Activated CD4-positive, alpha-beta T cell treated with anti-CD3 and anti-CD28 coated beads, Interleukin-2, amount 50 U/mL, for 24 hours (primary cell): ENCODE data around the gene TTLL8.

ENCODE experiments used
- DNase-seq, 2 donors: peaks; one replicate each; pipeline ENCODE4 v3.0.0-alpha.2; 2020; ENCODE audit warnings: low read depth in 1 of 2, low spot score in 1 of 2

The TTLL8 gene

DNA sequence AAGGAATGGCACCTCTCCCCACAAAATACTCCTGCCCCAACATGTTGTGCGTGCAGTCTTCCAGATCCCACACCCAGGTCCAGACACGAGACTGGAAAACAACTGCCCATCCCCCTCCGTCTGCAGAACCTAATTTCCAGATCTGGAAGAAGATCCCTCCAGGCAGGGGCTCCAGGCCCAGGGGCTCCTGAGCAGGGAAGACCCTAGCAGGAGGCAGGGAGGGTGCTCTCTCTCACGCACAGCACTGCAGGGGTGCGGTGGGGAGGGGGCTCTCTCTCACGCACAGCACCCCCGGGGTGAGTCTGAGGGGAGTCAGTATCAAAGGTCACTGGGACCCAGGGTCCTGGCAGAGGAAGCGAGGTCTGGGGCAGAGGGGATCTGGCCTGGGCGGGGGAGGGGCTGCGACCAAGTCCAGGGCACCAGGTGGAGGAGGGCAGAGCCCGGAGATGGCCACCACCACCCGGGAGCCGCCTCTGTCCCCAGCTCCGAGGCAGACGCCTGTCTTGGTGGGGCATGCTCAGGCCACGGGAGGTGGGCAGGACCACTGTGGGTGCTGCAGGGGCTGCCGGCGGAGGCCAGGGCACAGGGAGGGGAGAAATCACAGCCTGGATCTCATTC lies 25.5 kb upstream of the TTLL8 start:
- no peak for DNase-seq

DNA sequence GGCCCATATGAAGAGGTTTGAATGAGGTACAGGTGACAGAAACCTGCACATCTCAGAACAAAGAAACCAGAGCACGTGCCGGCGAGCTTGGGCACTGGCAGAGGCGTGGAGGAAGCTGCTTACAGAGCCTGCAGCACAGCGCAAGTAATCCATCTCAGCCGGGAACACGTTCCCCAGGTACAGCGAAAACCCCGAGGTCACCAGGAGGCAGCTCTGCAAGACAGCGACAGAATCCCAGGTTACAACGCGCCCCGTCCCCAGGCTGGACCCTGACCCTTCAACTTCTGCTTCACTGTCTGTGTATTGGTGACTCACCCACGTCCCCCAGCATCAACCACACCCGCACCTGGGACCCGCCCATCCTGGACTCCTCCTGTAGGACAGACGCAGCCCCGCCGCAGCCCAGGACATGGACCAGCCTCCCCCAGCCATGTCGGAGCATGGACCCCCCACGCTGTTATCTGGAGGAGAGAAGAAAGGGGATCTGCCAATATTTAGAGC lies 24.9 kb upstream of the TTLL8 start:
- DNase-seq, result no peak

- DNase-seq, result no peak
These were observed 24.2 kb upstream of the TTLL8 start for GRCh38 chr22:50082197-50082715.

DNA sequence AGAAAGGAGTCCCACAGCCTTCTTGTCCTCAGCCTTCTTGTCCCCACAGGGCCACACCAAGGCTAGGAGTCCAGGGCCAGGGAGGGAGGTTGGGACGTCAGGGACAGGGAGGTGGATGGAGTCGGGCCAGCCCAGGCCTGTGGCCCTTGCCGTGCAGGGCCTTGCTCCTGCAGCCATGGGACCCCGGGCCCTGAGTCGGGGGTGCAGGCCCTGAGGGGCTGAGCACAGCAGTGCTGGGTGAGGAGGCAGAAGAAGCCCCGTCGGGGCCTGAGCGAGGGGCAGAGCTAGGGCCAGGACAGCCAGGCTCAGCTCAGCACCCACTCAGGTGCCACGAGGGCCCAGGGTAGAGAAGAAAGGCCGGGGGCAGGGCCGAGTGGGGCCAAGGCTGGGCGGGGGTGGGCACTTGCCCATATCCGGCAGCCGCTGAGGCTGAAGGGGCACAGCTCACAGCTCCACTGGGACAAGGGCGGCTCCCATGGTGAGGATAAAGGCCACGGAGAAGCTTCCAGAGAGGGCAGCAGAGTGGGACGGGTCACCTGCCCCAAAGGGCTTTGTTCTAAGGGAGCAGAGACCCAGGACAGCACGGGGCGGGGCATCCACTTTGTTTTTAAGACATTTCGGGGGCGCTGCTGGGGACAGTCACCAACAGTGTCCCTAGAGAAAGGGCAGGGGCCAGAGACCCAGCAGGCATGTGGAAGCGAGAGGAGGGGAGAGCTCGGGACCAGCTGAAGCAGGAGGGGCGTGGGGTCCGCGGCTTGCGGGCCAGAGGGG lies 23.5 kb upstream of the TTLL8 start:
- no peak for DNase-seq

GRCh38 chr22:50080077-50080465 lies 22.0 kb upstream of the TTLL8 start:
- no peak for DNase-seq

- DNase-seq, result no peak
These were observed 20.7 kb upstream of the TTLL8 start for GRCh38 chr22:50078761-50079160.

- DNase-seq, result no peak
These were observed 20.1 kb upstream of the TTLL8 start for GRCh38 chr22:50078246-50078645.

DNA sequence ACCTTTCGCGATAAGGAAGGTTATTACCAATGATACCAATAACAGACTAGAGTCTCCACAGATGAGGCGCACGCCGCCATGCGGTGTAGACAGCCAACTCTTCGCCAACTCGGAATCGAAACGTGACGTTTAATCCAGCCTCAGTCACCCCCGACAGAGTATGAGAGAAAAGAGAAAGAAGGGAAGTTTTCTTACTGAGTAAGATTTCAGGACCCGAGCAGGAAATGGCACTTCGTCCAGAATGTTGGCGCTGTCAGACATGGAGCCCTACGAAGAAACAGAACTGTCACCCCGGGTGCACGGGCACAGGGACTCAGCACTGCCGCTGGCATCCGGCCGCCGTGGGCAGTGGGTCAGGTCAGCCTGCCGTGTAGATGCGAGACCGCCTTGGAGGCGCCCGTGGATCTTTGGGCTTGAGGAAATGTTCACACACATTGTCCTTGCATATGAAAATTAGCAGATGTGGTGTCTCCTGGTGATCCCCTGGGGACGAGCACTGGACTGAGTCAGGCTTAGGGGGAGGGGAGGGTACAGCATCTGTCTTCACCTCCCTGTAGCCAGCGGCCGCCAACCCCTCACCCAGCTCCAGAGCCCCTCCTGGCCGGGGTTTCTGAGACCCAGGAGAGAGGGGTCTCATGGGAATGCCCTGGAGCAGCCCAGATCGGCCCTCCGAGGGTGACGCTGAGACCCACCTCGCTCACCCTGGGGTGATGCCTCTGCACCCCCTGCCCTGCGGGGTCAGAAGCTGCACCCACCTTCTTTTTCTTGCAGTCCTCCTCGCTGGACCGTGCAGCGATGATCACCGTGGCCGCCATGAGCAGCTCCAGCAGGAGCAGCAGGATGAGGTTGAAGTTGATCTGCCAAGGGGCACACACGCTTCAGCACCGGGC lies 18.8 kb upstream of the TTLL8 start:
- no peak for DNase-seq

DNA sequence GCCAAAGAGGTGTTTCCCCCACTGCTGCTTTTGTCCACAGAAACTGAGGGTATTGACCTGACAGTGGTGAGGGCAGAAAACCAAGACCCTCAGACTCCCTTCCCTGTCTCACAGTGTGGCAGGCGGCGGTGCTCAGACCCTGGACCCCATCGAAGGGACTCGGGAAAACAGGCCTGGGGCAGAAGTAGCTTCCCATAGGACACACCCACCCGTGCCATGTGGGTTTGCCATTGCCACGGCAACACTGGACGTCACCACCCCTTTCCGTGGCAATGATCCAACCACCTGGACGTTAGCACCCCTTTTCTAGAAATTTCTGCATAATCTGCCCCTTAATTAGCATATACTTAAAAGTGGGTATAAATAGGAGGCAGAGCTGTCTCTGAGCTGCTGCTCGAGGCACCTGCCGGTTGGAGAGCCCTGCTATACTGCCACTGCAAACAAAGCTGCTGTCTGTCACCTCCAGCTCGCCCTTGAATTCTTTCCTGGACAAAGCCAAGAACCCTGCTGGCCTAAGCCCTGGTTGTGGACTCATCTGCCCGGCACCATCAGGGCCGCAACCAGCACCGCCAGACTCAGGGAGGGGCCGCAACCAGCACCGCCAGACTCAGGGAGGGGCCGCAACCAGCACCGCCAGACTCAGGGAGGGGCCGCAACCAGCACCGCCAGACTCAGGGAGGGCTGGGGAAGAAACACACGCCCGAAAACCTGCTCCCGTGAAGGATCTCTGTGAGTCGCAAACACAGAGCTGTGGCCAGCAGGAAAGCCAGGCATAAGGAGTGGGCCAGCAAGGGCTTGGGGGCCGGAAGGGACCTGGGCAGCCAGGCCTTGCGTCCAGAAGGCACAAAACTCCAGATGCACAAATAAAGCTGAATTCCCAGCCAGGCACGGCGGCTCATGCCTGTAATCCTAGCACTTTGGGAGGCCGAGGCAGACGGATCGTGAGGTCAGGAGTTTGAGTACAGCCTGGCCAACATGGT lies 16.7 kb upstream of the TTLL8 start:
- no peak for DNase-seq

- no peak for DNase-seq
These were observed 16.0 kb upstream of the TTLL8 start for GRCh38 chr22:50074056-50074455.

- no peak for DNase-seq
These were observed 14.8 kb upstream of the TTLL8 start for GRCh38 chr22:50072714-50073538.

DNA sequence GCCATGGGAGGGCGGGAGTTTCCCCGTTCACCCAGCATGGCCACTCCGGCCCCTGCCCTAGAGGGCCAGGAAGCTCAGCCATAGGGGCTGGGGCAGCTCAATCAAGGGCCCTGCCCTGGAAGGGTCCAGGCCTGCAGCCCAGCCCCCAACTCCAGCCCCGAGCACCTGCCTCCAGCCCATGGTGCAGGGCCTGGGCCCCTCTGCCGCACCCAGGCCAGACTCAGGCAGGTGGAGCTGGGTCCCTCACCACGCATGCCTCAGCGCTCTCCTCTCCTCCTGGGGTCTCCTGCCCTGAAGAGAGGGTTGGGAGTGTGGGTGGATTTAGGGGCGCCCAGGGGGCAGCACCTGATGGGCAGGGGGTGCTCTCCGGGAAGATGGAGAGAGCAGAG lies 14.1 kb upstream of the TTLL8 start:
- no peak for DNase-seq

DNA sequence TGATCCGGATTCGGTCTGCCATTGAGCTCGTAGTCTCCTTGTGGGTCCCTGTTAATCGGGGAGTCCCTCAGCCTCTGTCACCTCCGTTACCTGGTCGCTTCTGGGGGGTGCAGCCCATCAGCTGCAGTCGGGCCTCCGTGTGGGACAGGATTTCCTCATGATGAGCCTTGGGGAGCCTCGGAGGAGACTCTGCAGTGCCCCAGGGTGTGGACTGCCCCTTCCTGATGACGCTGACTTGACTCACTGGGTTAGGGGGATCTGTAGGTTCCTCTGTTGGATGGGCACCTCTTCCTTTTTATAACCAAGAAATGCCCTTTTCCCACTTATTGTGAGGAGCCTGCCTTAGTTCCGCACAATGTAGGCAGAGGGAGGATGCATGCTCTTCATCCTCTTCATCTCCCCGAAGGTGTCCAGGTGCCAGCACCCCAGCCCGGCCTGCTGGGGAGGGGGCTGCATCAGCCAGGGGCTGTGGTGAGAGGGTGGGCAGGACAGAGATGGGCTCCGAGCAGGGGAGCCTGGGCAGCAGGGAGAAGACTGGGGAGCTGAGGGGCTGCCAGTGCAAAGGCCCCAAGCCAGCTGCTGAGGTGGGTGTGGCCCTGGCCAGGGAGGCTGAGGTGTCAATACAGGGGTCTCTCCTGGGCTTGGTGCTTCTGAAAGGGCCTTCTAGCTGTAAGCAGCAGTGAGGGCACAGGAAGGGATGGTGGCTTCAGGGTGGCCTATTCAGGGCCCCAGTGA lies 13.5 kb upstream of the TTLL8 start:
- DNase-seq, result no peak

DNA sequence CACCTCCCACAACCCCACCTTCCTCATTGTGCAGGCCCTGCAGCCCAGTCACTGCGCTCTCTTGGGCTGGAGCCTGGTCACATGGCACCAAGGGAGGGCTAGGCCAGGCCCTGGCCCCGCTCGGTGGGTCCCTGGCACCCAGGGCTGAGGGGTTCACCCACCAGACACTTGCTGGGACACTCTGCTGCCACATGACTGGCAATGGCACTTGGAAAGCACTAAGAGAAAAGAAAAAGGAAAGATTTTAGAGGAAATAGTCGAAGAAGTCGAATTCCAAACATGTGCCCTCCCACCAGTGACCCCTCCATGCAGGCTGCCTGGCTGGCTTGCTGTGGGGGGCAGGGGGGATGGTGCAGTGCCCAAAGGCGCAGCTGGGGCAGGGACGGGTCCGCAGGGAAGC lies 12.3 kb upstream of the TTLL8 start:
- no peak for DNase-seq

- DNase-seq, result no peak
These were observed 10.0 kb upstream of the TTLL8 start for GRCh38 chr22:50068096-50068495.

- DNase-seq, result no peak
These were observed 9.1 kb upstream of the TTLL8 start for GRCh38 chr22:50067244-50067643.

- DNase-seq, result no peak
These were observed 6.4 kb upstream of the TTLL8 start for GRCh38 chr22:50064453-50064852.

GRCh38 chr22:50063589-50064393 lies 5.7 kb upstream of the TTLL8 start:
- no peak for DNase-seq
